Fibroblast of mammary gland (primary cell): ENCODE results near the gene GPD2.

Experiments used
- DNase-seq: peaks from one replicate; pipeline ENCODE4 v3.0.0-alpha.2; 2010; ENCODE audit warnings: low read depth
- H3K4me3 ChIP-seq: 2 replicates; pipeline ENCODE4 v1.5.1; 2011; ENCODE audit warnings: low read depth, mild to moderate bottlenecking, low read length, moderate library complexity; ENCODE audit not compliant: control insufficient read depth
- CTCF ChIP-seq: conservative IDR thresholded peaks from 2 replicates; pipeline ENCODE4 v1.5.1; 2011; ENCODE audit warnings: low read depth, low read length, inconsistent platforms; ENCODE audit not compliant: control insufficient read depth, insufficient read depth

Gene GPD2

GRCh38 chr2:156459720-156460119, 23.5 kb downstream of the GPD2 start:
- no peak for TF ChIP-seq CTCF
- no peak overlapping the region for H3K4me3 ChIP-seq
- DNase-seq: no peak

- DNase-seq: peak; percentile 47
- TF ChIP-seq CTCF: no peak
- no peak overlapping the region for H3K4me3 ChIP-seq
Measured at GRCh38 chr2:156464106-156464505, 27.9 kb downstream of the GPD2 start.

GRCh38 chr2:156465573-156465972, 29.4 kb downstream of the GPD2 start:
- H3K4me3 ChIP-seq: no peak overlapping the region
- no peak for TF ChIP-seq CTCF
- no peak for DNase-seq

- no peak overlapping the region for H3K4me3 ChIP-seq
- DNase-seq: peak; percentile 71
- TF ChIP-seq CTCF: no peak
Measured at GRCh38 chr2:156466739-156467405, 30.7 kb downstream of the GPD2 start.

GRCh38 chr2:156470975-156471583, 34.9 kb downstream of the GPD2 start:
- no peak overlapping the region for H3K4me3 ChIP-seq
- no peak for DNase-seq
- no peak for TF ChIP-seq CTCF

GRCh38 chr2:156471762-156472161, 35.6 kb downstream of the GPD2 start:
- DNase-seq: no peak
- TF ChIP-seq CTCF: no peak
- no peak overlapping the region for H3K4me3 ChIP-seq

GRCh38 chr2:156472686-156473085, 36.5 kb downstream of the GPD2 start:
- DNase-seq: no peak
- TF ChIP-seq CTCF: no peak
- no peak overlapping the region for H3K4me3 ChIP-seq
